Stimulated activated CD4-positive, alpha-beta T cell treated with anti-CD3 and anti-CD28 coated beads, Interleukin-1b, Interleukin-23, amount 100 ng/mL, for 1 hour (primary cell): ENCODE results near the gene SH3GL2.

Experiments
- DNase-seq, 2 donors: peaks; one replicate each; pipeline ENCODE4 v3.0.0-alpha.2; 2020; ENCODE audit warnings: low read depth in 2 of 2

Gene SH3GL2

GRCh38 chr9:17611342-17611741 is 32.5 kb downstream of the SH3GL2 start:
- no peak for DNase-seq

- DNase-seq: no peak
Measured at GRCh38 chr9:17611917-17612316, 33.1 kb downstream of the SH3GL2 start.

- DNase-seq: no peak
Measured at GRCh38 chr9:17613758-17614157, 34.9 kb downstream of the SH3GL2 start.

GRCh38 chr9:17614250-17614649 is 35.4 kb downstream of the SH3GL2 start:
- no peak for DNase-seq

GRCh38 chr9:17614903-17615302 is 36.0 kb downstream of the SH3GL2 start:
- no peak for DNase-seq

- DNase-seq: no peak
Measured at GRCh38 chr9:17622141-17622540, 43.3 kb downstream of the SH3GL2 start.

GRCh38 chr9:17622749-17623148 is 43.9 kb downstream of the SH3GL2 start:
- DNase-seq: no peak

GRCh38 chr9:17623965-17624364 is 45.1 kb downstream of the SH3GL2 start:
- no peak for DNase-seq

- DNase-seq: no peak
Measured at GRCh38 chr9:17624571-17624970, 45.7 kb downstream of the SH3GL2 start.

- no peak for DNase-seq
Measured at GRCh38 chr9:17625644-17626388, 47.0 kb downstream of the SH3GL2 start.

GRCh38 chr9:17627641-17628040 is 48.8 kb downstream of the SH3GL2 start:
- no peak for DNase-seq

GRCh38 chr9:17628624-17629023 is 49.8 kb downstream of the SH3GL2 start:
- no peak for DNase-seq

GRCh38 chr9:17630531-17630949 is 51.7 kb downstream of the SH3GL2 start:
- no peak for DNase-seq

- no peak for DNase-seq
Measured at GRCh38 chr9:17631396-17631795, 52.5 kb downstream of the SH3GL2 start.

- no peak for DNase-seq
Measured at GRCh38 chr9:17632994-17633393, 54.1 kb downstream of the SH3GL2 start.

- no peak for DNase-seq
Measured at GRCh38 chr9:17635115-17635890, 56.4 kb downstream of the SH3GL2 start.

- DNase-seq: no peak
Measured at GRCh38 chr9:17636349-17636748, 57.5 kb downstream of the SH3GL2 start.

GRCh38 chr9:17636821-17637220 is 58.0 kb downstream of the SH3GL2 start:
- DNase-seq: no peak

GRCh38 chr9:17637229-17637628 is 58.4 kb downstream of the SH3GL2 start:
- DNase-seq: no peak

GRCh38 chr9:17648516-17648915 is 69.7 kb downstream of the SH3GL2 start:
- DNase-seq: no peak

- DNase-seq: no peak
Measured at GRCh38 chr9:17651725-17652124, 72.9 kb downstream of the SH3GL2 start.

- no peak for DNase-seq
Measured at GRCh38 chr9:17653947-17654465, 75.1 kb downstream of the SH3GL2 start.

- DNase-seq: no peak
Measured at GRCh38 chr9:17656889-17657288, 78.0 kb downstream of the SH3GL2 start.
